Measurements from ENCODE around the gene RHOA. TPM values are rescaled to one million over a fixed set of nuclear protein-coding genes. Genes with fewer than 3 reads are reported as not detected.

Gene RHOA
- total RNA-seq = 563 TPM
- long read RNA-seq, transcript RHOA-202 (5 exons, 2,031 nt) = major isoform, 1,810 of 1,984 reads
- long read RNA-seq, transcript RHOA-203 (6 exons, 961 nt) = minor isoform, 11 of 1,984 reads
- long read RNA-seq, partial matches to known transcripts = 47 of 1,984 reads
- long read RNA-seq, other reads (novel, unspliced or antisense) = 113 of 1,984 reads

GRCh38 chr3:49411968-49412631, at the start of gene RHOA, which contains the start of gene TCTA:
TSS of gene RHOA (minus strand) at chr3:49411976. CDS start at chr3:49375589, 36,387 bp downstream.
TSS of gene TCTA (plus strand) at chr3:49412423. CDS start at chr3:49412427, 4 bp downstream.
- peak; percentile 100 for DNase-seq (ENCODE audit: low spot score)

GRCh38 chr3:49460956-49461355, 49.2 kb upstream of the RHOA start:
- DNase-seq (ENCODE audit: low spot score) = no peak

DNA sequence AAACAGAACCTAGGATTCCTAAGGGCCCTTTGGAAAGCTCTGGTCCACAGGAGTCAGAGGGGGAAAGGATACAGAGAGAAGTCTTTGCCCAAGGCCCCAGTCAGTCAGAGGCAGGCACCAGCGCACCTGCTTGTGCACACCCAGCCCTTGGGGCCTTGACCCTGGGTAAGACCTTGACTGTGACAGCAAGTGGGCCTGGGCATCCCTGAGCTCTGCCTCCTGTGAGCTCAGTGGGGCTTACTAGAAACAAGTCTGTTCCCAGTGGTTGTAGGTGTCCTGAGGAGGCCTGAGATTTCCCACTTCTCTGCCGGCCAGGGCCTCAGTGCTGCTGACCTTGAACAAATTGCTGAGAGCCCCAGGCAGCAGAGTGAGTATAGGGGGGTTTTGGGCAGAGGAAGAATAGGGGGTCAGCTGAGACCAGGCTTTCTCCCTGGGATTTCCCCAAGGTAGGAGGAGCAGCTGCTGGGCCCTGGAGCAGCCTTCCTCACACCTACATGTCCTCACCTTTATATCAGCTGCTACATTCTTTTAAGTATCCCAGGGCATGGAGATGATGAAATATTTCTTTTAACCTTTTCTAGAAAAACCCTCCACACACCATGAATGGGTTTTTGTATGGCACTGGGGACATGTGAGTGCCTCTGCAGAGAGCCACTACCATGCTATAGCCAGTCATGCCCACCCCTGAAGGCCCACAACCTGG, 48.6 kb upstream of the RHOA start:
- DNase-seq (ENCODE audit: low spot score) = no peak

DNA sequence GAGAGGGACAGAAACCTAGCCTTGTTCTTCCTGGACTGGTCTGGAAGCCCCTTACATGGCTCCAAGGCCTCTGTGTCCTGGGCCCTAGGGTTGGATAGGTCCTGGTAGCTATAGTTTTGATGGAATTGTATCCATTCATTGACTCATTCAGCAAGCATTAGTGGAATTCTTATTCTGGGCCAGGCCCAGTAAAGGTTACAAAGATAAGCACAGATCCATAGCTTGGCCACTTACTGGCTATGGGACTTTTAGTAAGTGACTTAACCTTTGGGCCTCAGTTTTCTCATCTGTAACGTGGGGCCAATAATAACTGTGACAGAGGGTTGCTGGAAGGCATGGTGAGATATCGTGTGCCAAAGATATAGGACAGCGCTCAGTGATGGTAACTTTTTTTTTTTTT, 44.7 kb upstream of the RHOA start:
- no peak for DNase-seq (ENCODE audit: low spot score)

DNA sequence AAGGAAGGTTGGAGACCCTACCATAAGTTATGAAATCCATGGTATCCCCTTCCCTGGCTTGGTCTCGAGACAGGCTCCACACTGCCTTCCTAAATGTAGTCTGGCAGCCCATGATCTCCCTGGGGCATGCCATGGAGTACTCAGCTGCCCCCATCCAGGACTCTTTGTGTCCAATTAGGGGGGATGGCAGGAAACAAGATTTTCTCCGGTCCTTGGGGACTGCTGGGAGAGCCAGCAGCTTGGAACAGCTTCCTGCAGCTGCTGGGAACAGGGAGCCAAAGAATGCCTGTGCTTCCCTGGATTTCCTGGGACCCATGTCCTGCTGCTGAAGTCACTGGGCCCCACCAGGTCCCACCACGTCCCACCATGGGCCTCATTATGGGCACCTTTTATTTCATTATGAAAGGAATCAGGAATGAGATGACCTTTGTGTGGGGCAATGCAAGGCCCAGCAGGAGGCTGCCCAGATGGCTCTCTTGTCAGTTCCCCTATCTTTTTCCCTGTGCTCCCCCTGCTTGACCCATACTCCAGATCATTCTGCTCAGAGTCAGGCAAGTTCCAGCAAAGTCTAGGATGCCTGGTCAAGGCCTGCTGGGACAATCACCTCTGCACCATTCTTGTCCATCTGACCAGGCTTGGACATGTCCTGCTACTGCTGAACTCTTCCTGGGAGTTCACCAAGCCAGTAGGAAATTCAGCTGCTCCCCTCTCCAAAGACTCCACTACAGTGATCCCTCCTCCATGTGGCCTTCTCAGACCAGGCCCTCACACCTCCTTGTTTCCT, 43.3 kb upstream of the RHOA start:
- DNase-seq (ENCODE audit: low spot score) = no peak

DNA sequence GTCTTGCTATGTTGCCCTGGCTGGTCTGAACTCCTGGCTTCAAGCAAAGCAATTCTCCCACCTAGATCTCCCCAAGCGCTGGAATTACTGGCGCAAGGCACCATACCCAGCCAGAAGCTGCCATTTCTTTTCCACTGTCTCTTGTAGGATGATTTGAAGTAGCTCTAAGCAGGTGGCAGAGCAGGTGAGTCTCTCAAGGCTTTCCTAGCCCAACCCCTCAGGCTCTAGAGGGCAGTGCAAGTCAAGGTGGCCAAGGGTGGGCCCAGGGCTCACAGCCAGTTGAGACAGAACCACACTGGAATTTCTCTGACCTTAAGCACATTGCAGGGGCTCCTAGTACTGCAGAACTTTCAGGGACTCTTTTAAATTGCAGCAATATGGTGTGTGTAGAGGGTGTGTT, 42.7 kb upstream of the RHOA start:
- no peak for DNase-seq (ENCODE audit: low spot score)

- no peak for DNase-seq (ENCODE audit: low spot score)
Observed at GRCh38 chr3:49453621-49454020, 41.8 kb upstream of the RHOA start.

DNA sequence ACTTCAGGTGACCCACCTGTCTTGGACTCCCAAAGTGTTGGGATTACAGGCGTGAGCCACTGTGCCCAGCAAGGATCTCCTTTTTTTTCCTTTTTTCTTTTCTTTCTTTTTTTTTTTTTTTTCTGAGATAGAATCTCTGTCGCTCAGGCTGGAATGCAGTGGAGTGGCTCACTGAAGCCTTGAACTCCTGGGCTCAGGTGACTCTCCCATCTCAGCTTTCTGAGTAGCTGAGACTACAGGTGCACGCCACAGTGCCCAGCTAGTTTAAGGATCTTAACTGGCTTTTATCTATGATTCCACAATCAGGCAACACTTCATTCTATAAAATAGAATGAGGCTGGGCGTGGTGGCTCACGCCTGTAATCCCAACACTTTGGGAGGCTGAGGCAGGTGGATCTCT, 33.6 kb upstream of the RHOA start:
- DNase-seq (ENCODE audit: low spot score) = no peak

- no peak for DNase-seq (ENCODE audit: low spot score)
Observed at GRCh38 chr3:49434731-49435130, 23.0 kb upstream of the RHOA start.

DNA sequence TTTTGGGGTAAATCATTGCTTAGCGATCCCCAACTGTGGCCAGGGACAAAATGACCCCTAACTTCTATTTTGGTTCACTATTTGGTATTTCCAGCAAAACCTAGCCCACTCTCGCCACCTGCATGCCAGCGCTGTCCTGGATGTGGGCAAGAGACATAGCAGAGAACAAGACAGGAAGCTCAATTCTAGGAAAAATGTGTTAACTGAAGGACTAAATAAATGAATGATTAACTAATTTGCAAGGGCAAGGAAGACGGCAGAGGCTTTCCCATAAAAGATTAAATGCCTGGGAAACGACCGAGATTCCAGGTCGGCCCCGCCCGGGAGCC, 16.9 kb upstream of the RHOA start:
- no peak for DNase-seq (ENCODE audit: low spot score)

DNA sequence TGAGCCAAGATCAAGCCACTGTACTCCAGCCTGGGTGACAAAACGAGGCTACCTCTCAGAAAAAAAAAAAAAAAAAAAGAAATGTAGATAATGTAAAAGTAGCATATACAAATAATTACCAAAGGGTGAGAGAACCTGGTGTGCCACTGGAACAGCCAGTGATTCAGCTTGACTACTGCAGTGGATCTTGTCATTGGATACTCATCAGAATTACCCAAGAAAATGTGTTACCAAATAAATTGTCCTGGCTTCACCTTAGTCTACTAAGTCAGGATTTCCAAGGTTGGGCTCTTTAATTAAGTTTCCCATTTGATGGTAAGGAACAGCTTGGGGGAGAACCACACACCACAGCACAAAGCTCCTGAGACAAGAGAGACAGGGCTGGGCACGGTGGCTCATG, 15.8 kb upstream of the RHOA start:
- no peak for DNase-seq (ENCODE audit: low spot score)

- no peak for DNase-seq (ENCODE audit: low spot score)
Observed at GRCh38 chr3:49424816-49425215, 13.0 kb upstream of the RHOA start.

- DNase-seq (ENCODE audit: low spot score) = no peak
Observed at GRCh38 chr3:49422379-49423248, 10.8 kb upstream of the RHOA start, which contains the start of gene AMT. TSS of gene AMT (minus strand) at chr3:49422473. CDS start at chr3:49422450, 23 bp downstream.

DNA sequence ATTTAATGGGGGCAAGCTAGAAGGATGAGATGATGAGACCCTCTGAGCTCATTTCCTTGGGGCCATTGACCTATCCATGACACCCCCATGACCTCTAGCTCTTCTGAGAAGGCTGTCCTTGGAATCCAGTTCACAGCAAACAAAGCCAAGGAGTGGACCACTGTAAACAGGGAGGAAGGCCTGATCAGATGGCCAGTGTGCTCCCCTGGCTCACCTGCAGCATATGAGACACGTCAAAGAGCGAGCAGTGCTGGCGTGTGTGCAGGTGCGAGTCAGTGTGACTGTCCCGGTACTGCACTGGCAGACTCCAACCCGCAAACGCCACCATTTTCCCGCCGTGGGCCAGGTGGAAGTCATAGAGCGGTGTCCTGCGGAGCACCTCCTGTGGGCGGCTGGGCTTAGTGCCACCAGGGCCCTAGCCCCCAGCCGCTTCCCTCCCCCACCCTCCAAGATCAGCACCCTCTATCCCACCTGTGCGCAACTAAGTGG, 10.2 kb upstream of the RHOA start:
- no peak for DNase-seq (ENCODE audit: low spot score)

GRCh38 chr3:49417516-49418120, 5.8 kb upstream of the RHOA start:
- no peak for DNase-seq (ENCODE audit: low spot score)

DNA sequence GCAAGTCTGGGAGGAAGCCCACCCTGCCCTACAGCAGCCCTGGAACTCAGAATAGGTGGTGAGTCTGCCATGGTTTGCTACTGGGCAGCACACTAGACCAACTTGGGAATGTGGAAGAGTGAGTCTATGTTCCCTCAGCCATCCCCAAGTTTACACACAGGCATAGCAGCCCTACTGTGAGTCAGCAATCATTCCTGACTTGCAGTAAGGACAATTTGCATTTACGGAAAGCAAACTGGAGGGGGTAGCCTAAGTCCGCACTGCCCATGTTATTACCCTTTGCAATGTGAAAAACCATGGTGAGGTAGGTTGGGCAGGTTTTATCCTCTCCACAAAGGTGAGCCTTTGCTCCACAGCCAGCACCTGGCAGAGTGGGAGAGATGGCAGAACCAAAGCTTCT, 5.1 kb upstream of the RHOA start:
- DNase-seq (ENCODE audit: low spot score) = no peak

GRCh38 chr3:49415931-49416601, 4.3 kb upstream of the RHOA start:
- DNase-seq (ENCODE audit: low spot score) = no peak

DNA sequence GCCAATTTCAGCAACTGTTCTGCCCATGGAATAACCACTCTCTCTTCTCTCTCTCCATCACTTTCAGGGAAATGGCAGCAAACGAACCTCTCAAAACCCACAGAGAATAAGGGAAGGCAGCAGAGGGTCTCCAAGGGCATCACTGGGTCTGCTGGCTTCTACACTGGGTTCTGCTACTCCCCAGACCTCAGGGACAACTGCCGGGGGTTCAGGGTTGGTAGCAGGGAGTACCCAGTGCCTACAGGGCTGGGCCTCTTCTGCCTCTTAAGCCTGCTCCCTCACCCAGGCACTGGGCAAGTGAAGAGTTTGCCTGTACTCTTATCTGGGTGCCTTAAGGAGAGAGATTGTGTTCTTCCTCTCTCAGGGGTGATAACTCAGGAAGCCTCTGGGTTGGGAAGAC, 3.0 kb upstream of the RHOA start:
- DNase-seq (ENCODE audit: low spot score) = no peak

GRCh38 chr3:49413338-49413734, 1.6 kb upstream of the RHOA start:
- DNase-seq (ENCODE audit: low spot score) = no peak
